Mesenchymal stem cell (in vitro differentiated cells and primary cell): ENCODE data around the gene MAP3K8.

ENCODE experiments used
- DNase-seq: peaks from one replicate; pipeline ENCODE4 v3.0.0-alpha.2; 2013
- H2AFZ ChIP-seq: one replicate; pipeline ENCODE4 v1.6.1; 2013; ENCODE audit warnings: low read depth, mild to moderate bottlenecking, control low read depth, inconsistent platforms, low read length, moderate library complexity
- H2AK5ac ChIP-seq: 2 replicates; pipeline ENCODE4 v1.6.1; 2013; ENCODE audit warnings: low read length, moderate library complexity, mild to moderate bottlenecking, inconsistent platforms; ENCODE audit not compliant: severe bottlenecking
- H2BK120ac ChIP-seq: one replicate; pipeline ENCODE4 v1.6.1; 2013; ENCODE audit warnings: low read depth, mild to moderate bottlenecking, inconsistent platforms, low read length, moderate library complexity
- H2BK12ac ChIP-seq, 2 experiments: one replicate each; pipeline ENCODE4 v1.6.1; 2013; ENCODE audit warnings: inconsistent platforms in 2 of 2, low read length in 2 of 2, mild to moderate bottlenecking in 2 of 2, moderate library complexity in 2 of 2, control low read depth in 1 of 2
- H2BK15ac ChIP-seq: one replicate; pipeline ENCODE4 v1.6.1; 2013; ENCODE audit warnings: mild to moderate bottlenecking, low read depth, inconsistent platforms; ENCODE audit not compliant: poor library complexity, severe bottlenecking
- H2BK5ac ChIP-seq: 2 replicates; pipeline ENCODE4 v1.6.1; 2013; ENCODE audit warnings: low read depth, mild to moderate bottlenecking, low read length, control low read depth, inconsistent platforms; ENCODE audit not compliant: poor library complexity, severe bottlenecking
- H3K14ac ChIP-seq, 2 experiments: one replicate each; pipeline ENCODE4 v1.6.1; 2013; ENCODE audit warnings: inconsistent platforms in 2 of 2, low read length in 2 of 2, control low read depth in 1 of 2, mild to moderate bottlenecking in 1 of 2, moderate library complexity in 1 of 2
- H3K18ac ChIP-seq, 2 experiments: one replicate each; pipeline ENCODE4 v1.6.1; 2013; ENCODE audit warnings: inconsistent platforms in 2 of 2, low read length in 2 of 2, control low read depth in 1 of 2, low read depth in 1 of 2, mild to moderate bottlenecking in 1 of 2
- H3K23ac ChIP-seq, 2 experiments: one replicate each; pipeline ENCODE4 v1.6.1; 2013; ENCODE audit warnings: inconsistent platforms in 2 of 2, low read length in 2 of 2, mild to moderate bottlenecking in 2 of 2, moderate library complexity in 2 of 2, control low read depth in 1 of 2
- H3K27ac ChIP-seq: 2 replicates; pipeline ENCODE4 v1.5.1; 2013; ENCODE audit warnings: mild to moderate bottlenecking, moderate library complexity, low read length, control low read depth, inconsistent platforms; ENCODE audit not compliant: poor library complexity, severe bottlenecking
- H3K27me3 ChIP-seq, 2 experiments: 2 replicates each; pipeline versions ENCODE4 v1.6.1 to v1.7.0; 2013; ENCODE audit warnings: low read length in 2 of 2, mild to moderate bottlenecking in 2 of 2, moderate library complexity in 2 of 2, control low read depth in 1 of 2, inconsistent platforms in 1 of 2; ENCODE audit not compliant: control insufficient read depth in 1 of 2, insufficient read depth in 1 of 2
- H3K36me3 ChIP-seq, 2 experiments: 2 replicates each; pipeline versions ENCODE4 v1.6.1 to v1.7.0; 2013; ENCODE audit warnings: low read length in 2 of 2, control low read depth in 1 of 2, inconsistent platforms in 1 of 2, low read depth in 1 of 2, mild to moderate bottlenecking in 1 of 2; ENCODE audit not compliant: insufficient read depth in 2 of 2, control insufficient read depth in 1 of 2
- H3K4ac ChIP-seq, 2 experiments: one replicate each; pipeline ENCODE4 v1.6.1; 2013; ENCODE audit warnings: inconsistent platforms in 2 of 2, low read length in 2 of 2, mild to moderate bottlenecking in 2 of 2, moderate library complexity in 2 of 2, control low read depth in 1 of 2, low read depth in 1 of 2
- H3K4me1 ChIP-seq: 2 replicates; pipeline ENCODE4 v1.6.1; 2013; ENCODE audit warnings: low read depth, low read length, control low read depth; ENCODE audit not compliant: control insufficient read depth, insufficient read depth
- H3K4me2 ChIP-seq: 2 replicates; pipeline ENCODE4 v1.6.1; 2013; ENCODE audit warnings: low read length, mild to moderate bottlenecking, inconsistent platforms; ENCODE audit not compliant: poor library complexity, severe bottlenecking
- H3K4me3 ChIP-seq, 2 experiments: 2 replicates each; pipeline versions ENCODE4 v1.5.1 to v1.7.0; 2013; ENCODE audit warnings: low read length in 2 of 2, mild to moderate bottlenecking in 2 of 2, control low read depth in 1 of 2, low read depth in 1 of 2; ENCODE audit not compliant: insufficient read depth in 1 of 2
- H3K79me1 ChIP-seq: replicated peaks from 2 replicates; pipeline ENCODE4 v1.6.1; 2013; ENCODE audit warnings: mild to moderate bottlenecking, control low read depth, low read length, inconsistent platforms; ENCODE audit not compliant: poor library complexity, severe bottlenecking
- H3K9ac ChIP-seq: 2 replicates; pipeline ENCODE4 v1.7.0; 2013; ENCODE audit warnings: mild to moderate bottlenecking, low read length, moderate library complexity
- H3K9me3 ChIP-seq: 2 replicates; pipeline ENCODE4 v1.7.0; 2013; ENCODE audit warnings: mild to moderate bottlenecking, low read length; ENCODE audit not compliant: control insufficient read depth
- H4K8ac ChIP-seq: one replicate; pipeline ENCODE4 v1.6.1; 2013; ENCODE audit warnings: inconsistent platforms, mild to moderate bottlenecking, low read length, moderate library complexity
- H4K91ac ChIP-seq: one replicate; pipeline ENCODE4 v1.6.1; 2013; ENCODE audit warnings: mild to moderate bottlenecking, low read length, inconsistent platforms
- WGBS: methylation state at CpG from one replicate; pipeline ENCODE4 v1.1.7; 2013; ENCODE audit warnings: mixed read lengths; 5-methylcytosine and 5-hydroxymethylcytosine counted together

MAP3K8 gene

GRCh38 chr10:30438021-30438850 lies 4.3 kb downstream of the MAP3K8 start:
- Histone ChIP-seq H3K4me1 (peaks cover 10% of the 10 kb centered on the region), H3K79me1 (peaks cover 6% of the 10 kb centered on the region), H3K27me3 (no peaks in the 10 kb centered on the region), H3K23ac (no peak overlapping the region), H3K4me2 (no peak overlapping the region), H3K18ac (no peak overlapping the region), H3K4ac (no peak overlapping the region), H3K9ac (peak overlapping the region; percentile 94), H4K91ac (no peak overlapping the region), H3K14ac (no peak overlapping the region), H4K8ac (peak overlapping the region; percentile 38), H2AK5ac (no peak overlapping the region), H2AFZ (no peak overlapping the region), H3K4me3 (peak overlapping the region in 1 of 2 experiments; percentile 83), H3K27ac (no peak overlapping the region), H3K36me3 (peaks cover 3 to 52% of the 10 kb centered on the region in 2 experiments), H3K9me3 (no peaks in the 10 kb centered on the region), H2BK120ac (no peak overlapping the region), H2BK12ac (no peak overlapping the region), H2BK15ac (no peak overlapping the region), H2BK5ac (no peak overlapping the region)
- peak; percentile 37 for DNase-seq
- WGBS: 50% methylated on average over 4 of the region's 5 CpGs

GRCh38 chr10:30439931-30440330 lies 5.9 kb downstream of the MAP3K8 start:
- H3K4me2 ChIP-seq: no peak overlapping the region
- H3K4me3 ChIP-seq: no peak overlapping the region
- H2AK5ac ChIP-seq: no peak overlapping the region
- no peak overlapping the region for H2BK15ac ChIP-seq
- H3K79me1 ChIP-seq: peaks cover 6% of the 10 kb centered on the region
- H3K4ac ChIP-seq: no peak overlapping the region
- no peaks in the 10 kb centered on the region for H3K27me3 ChIP-seq
- H3K14ac ChIP-seq: no peak overlapping the region
- H2BK5ac ChIP-seq: no peak overlapping the region
- H3K36me3 ChIP-seq: peaks cover 3 to 59% of the 10 kb centered on the region in 2 experiments
- H3K27ac ChIP-seq: no peak overlapping the region
- no peaks in the 10 kb centered on the region for H3K9me3 ChIP-seq
- H3K9ac ChIP-seq: no peak overlapping the region
- H3K4me1 ChIP-seq: peaks cover 10% of the 10 kb centered on the region
- H2BK120ac ChIP-seq: no peak overlapping the region
- WGBS: over 99% methylated on average over 3 of the region's 3 CpGs
- H3K18ac ChIP-seq: no peak overlapping the region
- no peak overlapping the region for H2BK12ac ChIP-seq
- no peak overlapping the region for H4K8ac ChIP-seq
- DNase-seq: no peak
- no peak overlapping the region for H4K91ac ChIP-seq
- H3K23ac ChIP-seq: no peak overlapping the region
- H2AFZ ChIP-seq: no peak overlapping the region

GRCh38 chr10:30442019-30442606 lies 8.1 kb downstream of the MAP3K8 start:
- no peak overlapping the region for H3K4me2 ChIP-seq
- 81% methylated on average over 4 of the region's 4 CpGs for WGBS
- no peak overlapping the region for H3K4me3 ChIP-seq
- H2BK15ac ChIP-seq: no peak overlapping the region
- no peak overlapping the region for H2BK12ac ChIP-seq
- H3K27ac ChIP-seq: no peak overlapping the region
- H3K27me3 ChIP-seq: no peaks in the 10 kb centered on the region
- H3K18ac ChIP-seq: no peak overlapping the region
- H3K4me1 ChIP-seq: peaks cover 6% of the 10 kb centered on the region
- no peak overlapping the region for H2BK5ac ChIP-seq
- no peak overlapping the region for H3K14ac ChIP-seq
- H2BK120ac ChIP-seq: no peak overlapping the region
- no peak overlapping the region for H4K8ac ChIP-seq
- H3K79me1 ChIP-seq: peaks cover 5% of the 10 kb centered on the region
- no peaks in the 10 kb centered on the region for H3K9me3 ChIP-seq
- peak overlapping the region; percentile 8 for H3K9ac ChIP-seq
- peaks cover 3 to 61% of the 10 kb centered on the region in 2 experiments for H3K36me3 ChIP-seq
- no peak for DNase-seq
- H2AK5ac ChIP-seq: no peak overlapping the region
- no peak overlapping the region for H2AFZ ChIP-seq
- no peak overlapping the region for H3K4ac ChIP-seq
- H3K23ac ChIP-seq: no peak overlapping the region
- H4K91ac ChIP-seq: peak overlapping the region; percentile 15

- H2BK12ac ChIP-seq: no peak overlapping the region
- peaks cover 2% of the 10 kb centered on the region for H3K4me1 ChIP-seq
- no peaks in the 10 kb centered on the region for H3K9me3 ChIP-seq
- no peak overlapping the region for H2AK5ac ChIP-seq
- no peak overlapping the region for H2BK15ac ChIP-seq
- H4K8ac ChIP-seq: no peak overlapping the region
- no peak overlapping the region for H3K4ac ChIP-seq
- H3K4me2 ChIP-seq: no peak overlapping the region
- no peak overlapping the region for H3K9ac ChIP-seq
- WGBS: 100% methylated on average over 1 of the region's 3 CpGs
- H4K91ac ChIP-seq: no peak overlapping the region
- no peak overlapping the region for H3K18ac ChIP-seq
- no peak for DNase-seq
- peaks cover 3 to 65% of the 10 kb centered on the region in 2 experiments for H3K36me3 ChIP-seq
- H3K14ac ChIP-seq: no peak overlapping the region
- no peak overlapping the region for H2AFZ ChIP-seq
- H2BK120ac ChIP-seq: no peak overlapping the region
- H3K27me3 ChIP-seq: no peaks in the 10 kb centered on the region
- H3K4me3 ChIP-seq: no peak overlapping the region
- H3K79me1 ChIP-seq: peaks cover 2% of the 10 kb centered on the region
- H3K27ac ChIP-seq: no peak overlapping the region
- H3K23ac ChIP-seq: no peak overlapping the region
- no peak overlapping the region for H2BK5ac ChIP-seq
These were observed 9.1 kb downstream of the MAP3K8 start for GRCh38 chr10:30443049-30443448.
